Thoracic aorta (tissue), 2 donors: Measurements from ENCODE around the gene GGT7. TPM values are rescaled to one million over a fixed set of nuclear protein-coding genes. Genes with fewer than 3 reads are reported as not detected.
A peak's percentile ranks its signal among the peaks of the same experiment; 100 is the strongest.
"Not testable (repeated sequence)": the region's sequence is repeated elsewhere in the genome, so short reads cannot be mapped to it uniquely, and the experiment has no call there.

Experiments used
- ATAC-seq: fragments of 150-250 bp; one replicate; pipeline ENCODE4 v1.8.0; 2017; ENCODE audit warnings: low read depth; ENCODE audit not compliant: insufficient number of reproducible peaks, low FRiP score
- DNase-seq: peaks from one replicate; pipeline ENCODE4 v3.0.0-alpha.2; 2020; ENCODE audit warnings: low spot score
- H3K27ac ChIP-seq, 2 donors: fragments of 200-600 bp; sonication (generic); 1 replicate in 1 of 2; 2 replicates in 1 of 2; pipeline ENCODE4 v1.5.1; 2016; ENCODE audit warnings: mild to moderate bottlenecking in 2 of 2, moderate library complexity in 2 of 2
- H3K27me3 ChIP-seq: fragments of 200-600 bp; sonication (generic); replicated peaks from 2 replicates; pipeline ENCODE4 v1.6.0; 2016; ENCODE audit warnings: mild to moderate bottlenecking; ENCODE audit not compliant: insufficient read depth
- H3K36me3 ChIP-seq: fragments of 200-600 bp; sonication (generic); one replicate; pipeline ENCODE4 v1.5.1; 2016
- H3K4me1 ChIP-seq, 2 donors: fragments of 200-600 bp; sonication (generic); 1 replicate in 1 of 2; 2 replicates in 1 of 2; pipeline versions ENCODE4 v1.5.1 to v1.6.0; 2016; ENCODE audit warnings: low read depth in 2 of 2, mild to moderate bottlenecking in 1 of 2; ENCODE audit not compliant: control insufficient read depth in 1 of 2
- H3K4me3 ChIP-seq: fragments of 200-600 bp; sonication (generic); 2 replicates; pipeline ENCODE4 v1.5.1; 2016; ENCODE audit warnings: mild to moderate bottlenecking
- H3K9me3 ChIP-seq: fragments of 200-600 bp; sonication (generic); 2 replicates; pipeline ENCODE4 v1.5.1; 2016
- CTCF ChIP-seq: fragments of 200-600 bp; sonication (generic); IDR thresholded peaks from one replicate; pipeline ENCODE4 v1.5.1; 2019; ENCODE audit warnings: antibody characterized with exemption
- total RNA-seq, 2 donors: library from RNA; depleted of rRNA; stranded (reverse); fragments of >200 nt; gene quantifications; one replicate each; pipeline versions ENCODE4 v1.1.0 to v1.2.3, GENCODE V29; 2016

Gene GGT7
- total RNA-seq, 2 donors from 2014 or later: 22.2 to 41.4 TPM

DNA sequence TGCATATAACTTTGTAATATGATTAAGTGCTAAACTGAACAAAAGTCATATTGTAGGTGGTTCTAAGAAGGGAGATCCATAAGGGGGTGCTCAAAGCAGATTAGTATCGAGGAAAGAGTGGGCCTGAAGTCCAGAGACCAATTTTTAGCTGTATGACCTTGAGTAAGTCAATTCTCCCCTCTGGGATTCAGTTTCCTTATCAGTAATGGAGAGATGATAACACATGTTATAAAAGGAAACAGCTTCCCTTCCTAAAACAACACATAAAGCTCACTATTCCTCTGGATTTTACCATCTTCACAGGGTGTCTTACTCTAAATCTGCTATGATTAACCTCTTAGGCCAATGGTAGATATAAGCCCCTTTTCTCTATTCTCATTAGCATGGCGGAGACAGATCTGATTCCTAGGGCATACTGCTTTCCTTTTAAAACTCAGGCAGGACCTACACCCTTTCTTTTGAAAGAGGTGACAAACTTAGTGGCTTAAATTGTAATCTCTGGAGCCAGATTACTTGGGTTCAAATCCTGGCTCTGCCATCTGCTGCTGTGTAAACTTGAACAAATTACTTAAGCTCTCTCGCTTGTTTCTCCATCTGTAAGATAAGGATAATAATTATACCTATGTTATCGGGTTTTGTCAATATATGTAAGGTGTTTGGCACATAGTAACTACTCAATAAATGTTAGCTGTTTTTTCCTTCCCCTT is 43.2 kb upstream of the GGT7 start:
- no peak for TF ChIP-seq CTCF
- no peaks in the 10 kb centered on the region for H3K9me3 ChIP-seq
- ATAC-seq: no peak

DNA sequence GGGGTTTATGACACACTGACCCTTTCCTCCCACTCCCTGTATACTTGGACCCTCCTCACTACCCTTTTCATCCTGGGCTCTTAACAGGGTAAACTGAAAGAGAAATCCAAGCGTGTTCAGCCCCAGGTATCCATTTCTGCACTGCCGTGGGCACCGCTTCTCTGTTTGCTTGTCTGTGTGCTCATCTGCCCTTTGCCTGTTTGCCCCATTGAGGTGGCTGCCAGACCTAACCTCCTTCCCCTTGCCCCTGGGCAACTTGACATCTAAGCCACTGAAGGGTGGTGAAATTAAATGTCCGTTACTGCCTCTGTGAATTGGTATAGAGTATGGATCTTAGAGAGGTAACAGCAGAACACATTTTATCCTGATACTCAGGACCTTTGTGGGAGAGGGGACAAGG is 42.5 kb upstream of the GGT7 start:
- no peaks in the 10 kb centered on the region for H3K27me3 ChIP-seq
- H3K9me3 ChIP-seq: no peaks in the 10 kb centered on the region
- no peak for TF ChIP-seq CTCF
- no peak overlapping the region for H3K27ac ChIP-seq
- ATAC-seq: no peak
- H3K36me3 ChIP-seq: no peaks in the 10 kb centered on the region
- no peak overlapping the region for H3K4me3 ChIP-seq
- DNase-seq: no peak
- H3K4me1 ChIP-seq: peaks cover 0 to 19% of the 10 kb centered on the region in 2 donors

More for the DNA sequence above, 43.2 kb upstream of the GGT7 start:
- H3K36me3 ChIP-seq: no peaks in the 10 kb centered on the region
- no peaks in the 10 kb centered on the region for H3K27me3 ChIP-seq
- no peak overlapping the region for H3K27ac ChIP-seq
- no peak for DNase-seq
- H3K4me3 ChIP-seq: no peak overlapping the region
- peaks cover 0 to 19% of the 10 kb centered on the region in 2 donors for H3K4me1 ChIP-seq

DNA sequence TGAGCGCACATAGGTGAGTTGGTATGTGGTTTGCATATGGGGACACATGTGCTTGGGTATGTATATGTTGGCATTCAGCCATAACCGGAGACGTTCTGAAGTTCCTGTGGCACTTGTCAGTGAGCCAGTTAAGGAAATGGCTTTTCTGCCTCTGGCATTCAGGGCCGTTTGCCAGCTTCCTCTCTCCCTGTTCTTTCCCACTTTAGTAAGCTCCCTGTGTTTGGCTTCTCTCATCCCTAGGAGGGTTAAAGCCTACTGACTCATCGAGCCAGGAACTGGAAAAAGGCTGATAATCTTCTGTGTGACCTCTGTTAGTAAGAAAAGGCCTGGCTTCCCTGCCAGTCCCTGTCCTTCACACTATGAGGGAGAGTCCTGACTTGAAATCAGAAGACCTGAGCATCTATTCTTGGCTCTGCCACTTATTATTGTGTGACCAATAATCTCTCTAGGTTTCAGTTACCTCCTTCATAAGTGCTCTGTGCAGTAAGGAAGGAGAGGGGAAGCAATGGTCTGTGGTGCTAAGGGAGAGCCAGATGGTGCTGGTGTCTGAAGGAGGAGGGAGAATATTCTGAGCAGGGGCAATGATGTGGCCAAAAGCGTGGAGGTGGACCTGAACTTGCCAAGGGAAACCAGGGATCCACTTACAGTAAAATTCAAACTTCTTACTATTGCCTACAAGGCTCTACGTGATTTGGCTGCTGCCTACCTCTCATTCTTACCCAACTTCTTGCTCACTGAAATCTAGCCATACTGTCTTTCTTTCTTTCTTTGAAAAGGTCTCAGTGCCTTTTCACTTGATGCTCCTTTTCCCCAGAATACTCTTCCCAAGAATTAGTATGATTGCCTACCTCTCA is 35.2 kb upstream of the GGT7 start:
- peak; percentile 39 for DNase-seq

GRCh38 chr20:34904202-34904621 is 31.6 kb upstream of the GGT7 start:
- no peak for ATAC-seq

More for the DNA sequence above, 35.2 kb upstream of the GGT7 start:
- H3K36me3 ChIP-seq: no peaks in the 10 kb centered on the region
- H3K9me3 ChIP-seq: no peaks in the 10 kb centered on the region
- no peaks in the 10 kb centered on the region for H3K27me3 ChIP-seq
- no peak overlapping the region for H3K4me3 ChIP-seq
- H3K4me1 ChIP-seq: peaks cover 21 to 33% of the 10 kb centered on the region in 2 donors
- peak overlapping the region; percentile 66 to 81 for H3K27ac ChIP-seq
- ATAC-seq: peak; percentile 74
- no peak for TF ChIP-seq CTCF

GRCh38 chr20:34898731-34899130 is 26.1 kb upstream of the GGT7 start:
- not testable (repeated sequence) for H3K36me3 ChIP-seq, H3K4me3 ChIP-seq, H3K27me3 ChIP-seq, DNase-seq, H3K27ac ChIP-seq, ATAC-seq, H3K9me3 ChIP-seq
- peaks cover 23 to 29% of the 10 kb centered on the region in 2 donors for H3K4me1 ChIP-seq

More at GRCh38 chr20:34904202-34904621, 31.6 kb upstream of the GGT7 start:
- Histone ChIP-seq H3K4me3 (no peak overlapping the region), H3K4me1 (peaks cover 24 to 41% of the 10 kb centered on the region in 2 donors), H3K9me3 (no peaks in the 10 kb centered on the region), H3K27ac (peak overlapping the region; percentile 5 to 44), H3K27me3 (no peaks in the 10 kb centered on the region), H3K36me3 (no peaks in the 10 kb centered on the region)
- no peak for DNase-seq
- no peak for TF ChIP-seq CTCF

- H3K27me3 ChIP-seq, H3K27ac ChIP-seq, H3K36me3 ChIP-seq, DNase-seq, ATAC-seq, H3K4me3 ChIP-seq, H3K9me3 ChIP-seq: not testable (repeated sequence)
- H3K4me1 ChIP-seq: peaks cover 23 to 29% of the 10 kb centered on the region in 2 donors
These were observed 25.5 kb upstream of the GGT7 start for GRCh38 chr20:34898129-34898528.
